ENCODE measurements around the gene PDZD8.

- no peak for TF ChIP-seq EZH2 (IDR thresholded peaks at IDR 0.05; ENCODE audit: insufficient read depth, poor library complexity, severe bottlenecking)
- TF ChIP-seq EZH2phosphoT487 (IDR thresholded peaks at IDR 0.05; ENCODE audit: insufficient read depth, low read depth): no peak
Observed at GRCh38 chr10:117299435-117299834, 75.8 kb downstream of the PDZD8 start.

Data from GM23248 (cell line).